CD4-positive, alpha-beta T cell treated with Interferon alpha-2 for 1 hour (primary cell): ENCODE data around the gene RGS4.

ENCODE experiments used
- DNase-seq, 2 donors: peaks; one replicate each; pipeline ENCODE4 v3.0.0-alpha.2; 2020 to 2022

The RGS4 gene

GRCh38 chr1:163106364-163106987, 37.3 kb downstream of the RGS4 start:
- no peak for DNase-seq

- DNase-seq: no peak
Observed at GRCh38 chr1:163107655-163108054, 38.5 kb downstream of the RGS4 start.

- DNase-seq: no peak
Observed at GRCh38 chr1:163115887-163116286, 46.7 kb downstream of the RGS4 start.

GRCh38 chr1:163119707-163120106, 50.5 kb downstream of the RGS4 start:
- no peak for DNase-seq

- DNase-seq: no peak
Observed at GRCh38 chr1:163120372-163120771, 51.2 kb downstream of the RGS4 start.

GRCh38 chr1:163124812-163125211, 55.7 kb downstream of the RGS4 start:
- DNase-seq: no peak
